ENCODE measurements around the gene ABLIM2. TPM values are rescaled to one million over a fixed set of nuclear protein-coding genes. Genes with fewer than 3 reads are reported as not detected.
"Not testable (repeated sequence)": the region's sequence is repeated elsewhere in the genome, so short reads cannot be mapped to it uniquely, and the experiment has no call there.

The ABLIM2 gene
- polyA plus RNA-seq, 3 donors = 3.2 to 12.3 (median 4.6) TPM

- 75 to 83% (median 77%) methylated on average over 11 of the region's 11 CpGs for WGBS, 3 donors
- H3K27ac ChIP-seq (ENCODE audit: low read depth, low read length) = no peak overlapping the region
Observed at GRCh38 chr4:7960017-7960789, 198.4 kb downstream of the ABLIM2 start.

- 59 to 79% (median 66%) methylated on average over 7 of the region's 7 CpGs for WGBS, 3 donors
- no peak overlapping the region for H3K27ac ChIP-seq (ENCODE audit: low read depth, low read length)
Observed at GRCh38 chr4:7959078-7959477, 199.5 kb downstream of the ABLIM2 start.

- H3K27ac ChIP-seq (ENCODE audit: low read depth, low read length) = no peak overlapping the region
- WGBS, 3 donors = 61 to 72% (median 65%) methylated on average over 11 of the region's 11 CpGs
Observed at GRCh38 chr4:7956934-7957656, 201.5 kb downstream of the ABLIM2 start.

GRCh38 chr4:7956270-7956808, 202.3 kb downstream of the ABLIM2 start:
- H3K27ac ChIP-seq (ENCODE audit: low read depth, low read length) = no peak overlapping the region
- WGBS, 3 donors = 60 to 79% (median 61%) methylated on average over 8 of the region's 8 CpGs

- 78 to 97% (median 80%) methylated on average over 4 of the region's 4 CpGs for WGBS, 3 donors
- H3K27ac ChIP-seq (ENCODE audit: low read depth, low read length) = no peak overlapping the region
Observed at GRCh38 chr4:7955393-7955792, 203.2 kb downstream of the ABLIM2 start.

- WGBS, 3 donors = 86 to 93% (median 92%) methylated on average over 9 of the region's 9 CpGs
Observed at GRCh38 chr4:7952615-7953014, 206.0 kb downstream of the ABLIM2 start.

GRCh38 chr4:7950301-7951092, 208.1 kb downstream of the ABLIM2 start:
- WGBS, 3 donors = 85 to 93% (median 91%) methylated on average over 18 of the region's 18 CpGs
- no peak overlapping the region for H3K27ac ChIP-seq (ENCODE audit: low read depth, low read length)

More at GRCh38 chr4:7952615-7953014, 206.0 kb downstream of the ABLIM2 start:
- no peak overlapping the region for H3K27ac ChIP-seq (ENCODE audit: low read depth, low read length)

- H3K27ac ChIP-seq (ENCODE audit: low read depth, low read length) = no peak overlapping the region
- 54 to 81% (median 70%) methylated on average over 4 of the region's 4 CpGs for WGBS, 3 donors
Observed at GRCh38 chr4:7949759-7950158, 208.9 kb downstream of the ABLIM2 start.

- no peak overlapping the region for H3K27ac ChIP-seq (ENCODE audit: low read depth, low read length)
- WGBS, 3 donors = 64 to 77% (median 67%) methylated on average over 4 of the region's 4 CpGs
Observed at GRCh38 chr4:7947927-7948326, 210.7 kb downstream of the ABLIM2 start.

- no peak overlapping the region for H3K27ac ChIP-seq (ENCODE audit: low read depth, low read length)
- 63 to 77% (median 72%) methylated on average over 14 of the region's 14 CpGs for WGBS, 3 donors
Observed at GRCh38 chr4:7945709-7946380, 212.8 kb downstream of the ABLIM2 start.

- WGBS, 3 donors = 68 to 91% (median 90%) methylated on average over 5 of the region's 5 CpGs
- no peak overlapping the region for H3K27ac ChIP-seq (ENCODE audit: low read depth, low read length)
Observed at GRCh38 chr4:7944599-7945220, 213.9 kb downstream of the ABLIM2 start.

GRCh38 chr4:7943688-7944087, 214.9 kb downstream of the ABLIM2 start:
- 94 to 98% (median 97%) methylated on average over 4 of the region's 4 CpGs for WGBS, 3 donors
- not testable (repeated sequence) for H3K27ac ChIP-seq (ENCODE audit: low read depth, low read length)

GRCh38 chr4:7943211-7943610, 215.4 kb downstream of the ABLIM2 start:
- 83 to 93% (median 90%) methylated on average over 8 of the region's 8 CpGs for WGBS, 3 donors

GRCh38 chr4:7941965-7942496, 216.6 kb downstream of the ABLIM2 start:
- 90 to 96% (median 93%) methylated on average over 4 of the region's 4 CpGs for WGBS, 3 donors
- no peak overlapping the region for H3K27ac ChIP-seq (ENCODE audit: low read depth, low read length)

More at GRCh38 chr4:7943211-7943610, 215.4 kb downstream of the ABLIM2 start:
- no peak overlapping the region for H3K27ac ChIP-seq (ENCODE audit: low read depth, low read length)

GRCh38 chr4:7941111-7941964, 217.3 kb downstream of the ABLIM2 start:
- no peak overlapping the region for H3K27ac ChIP-seq (ENCODE audit: low read depth, low read length)

GRCh38 chr4:7939377-7940108, 219.1 kb downstream of the ABLIM2 start, which contains the start of gene AFAP1:
Gene AFAP1 (minus strand): TSS chr4:7939861. CDS start chr4:7872078, 67,783 bp downstream.
- peak within 1 kb of the TSS; percentile 69 for H3K27ac ChIP-seq (ENCODE audit: low read depth, low read length)
- 0 to 1% (median 1%) methylated on average over 64 to 96 of the region's 96 CpGs for WGBS, 3 donors

More at GRCh38 chr4:7941111-7941964, 217.3 kb downstream of the ABLIM2 start:
- WGBS, 3 donors = 70 to 78% (median 75%) methylated on average over 11 of the region's 11 CpGs

Data from adipose tissue (tissue), 3 donors.